ENCODE results near the gene PSMB8.

Gene PSMB8

DNA sequence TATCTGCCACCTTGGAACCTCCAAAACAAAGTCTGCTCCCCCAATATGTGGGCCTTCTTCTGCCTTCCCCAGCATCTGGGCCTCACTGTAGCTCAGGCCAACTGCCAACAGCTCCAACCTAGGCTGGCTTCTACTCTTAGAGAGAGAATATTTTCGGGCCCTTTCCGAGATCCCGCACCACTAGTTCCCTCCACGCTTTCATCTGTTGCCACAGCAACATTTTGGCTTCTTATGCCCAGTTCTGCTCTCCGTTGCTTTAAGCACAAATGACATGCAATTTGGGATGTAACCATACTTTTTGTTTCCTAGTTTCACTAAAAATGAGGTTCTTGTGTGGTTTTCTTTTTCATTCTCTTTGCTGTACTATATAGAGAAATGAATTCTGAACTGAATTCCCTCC, 43.8 kb upstream of the PSMB8 start:
- Histone ChIP-seq H2AFZ (ENCODE audit: low read depth) (no peak overlapping the region), H3K4me3 (IDR thresholded peaks at IDR 0.05; ENCODE audit: insufficient read depth, low read depth, low read length) (no peak overlapping the region), H3K36me3 (ENCODE audit: insufficient read depth) (no peaks in the 10 kb centered on the region), H3K4me1 (ENCODE audit: low read depth, poor library complexity, severe bottlenecking) (no peaks in the 10 kb centered on the region), H3K9ac (no peak overlapping the region), H3K27ac (no peak overlapping the region), H3K4me2 (no peak overlapping the region), H3K27me3 (ENCODE audit: insufficient read depth, low read depth) (no peaks in the 10 kb centered on the region), H4K20me1 (ENCODE audit: insufficient read depth) (no peaks in the 10 kb centered on the region), H3K79me2 (ENCODE audit: insufficient read depth, low read depth) (no peaks in the 10 kb centered on the region)
- TF ChIP-seq, protein P1, sequence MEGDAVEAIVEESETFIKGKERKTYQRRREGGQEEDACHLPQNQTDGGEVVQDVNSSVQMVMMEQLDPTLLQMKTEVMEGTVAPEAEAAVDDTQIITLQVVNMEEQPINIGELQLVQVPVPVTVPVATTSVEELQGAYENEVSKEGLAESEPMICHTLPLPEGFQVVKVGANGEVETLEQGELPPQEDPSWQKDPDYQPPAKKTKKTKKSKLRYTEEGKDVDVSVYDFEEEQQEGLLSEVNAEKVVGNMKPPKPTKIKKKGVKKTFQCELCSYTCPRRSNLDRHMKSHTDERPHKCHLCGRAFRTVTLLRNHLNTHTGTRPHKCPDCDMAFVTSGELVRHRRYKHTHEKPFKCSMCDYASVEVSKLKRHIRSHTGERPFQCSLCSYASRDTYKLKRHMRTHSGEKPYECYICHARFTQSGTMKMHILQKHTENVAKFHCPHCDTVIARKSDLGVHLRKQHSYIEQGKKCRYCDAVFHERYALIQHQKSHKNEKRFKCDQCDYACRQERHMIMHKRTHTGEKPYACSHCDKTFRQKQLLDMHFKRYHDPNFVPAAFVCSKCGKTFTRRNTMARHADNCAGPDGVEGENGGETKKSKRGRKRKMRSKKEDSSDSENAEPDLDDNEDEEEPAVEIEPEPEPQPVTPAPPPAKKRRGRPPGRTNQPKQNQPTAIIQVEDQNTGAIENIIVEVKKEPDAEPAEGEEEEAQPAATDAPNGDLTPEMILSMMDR (conservative IDR thresholded peaks at IDR 0.05; ENCODE audit: low read depth, low read length): no peak

DNA sequence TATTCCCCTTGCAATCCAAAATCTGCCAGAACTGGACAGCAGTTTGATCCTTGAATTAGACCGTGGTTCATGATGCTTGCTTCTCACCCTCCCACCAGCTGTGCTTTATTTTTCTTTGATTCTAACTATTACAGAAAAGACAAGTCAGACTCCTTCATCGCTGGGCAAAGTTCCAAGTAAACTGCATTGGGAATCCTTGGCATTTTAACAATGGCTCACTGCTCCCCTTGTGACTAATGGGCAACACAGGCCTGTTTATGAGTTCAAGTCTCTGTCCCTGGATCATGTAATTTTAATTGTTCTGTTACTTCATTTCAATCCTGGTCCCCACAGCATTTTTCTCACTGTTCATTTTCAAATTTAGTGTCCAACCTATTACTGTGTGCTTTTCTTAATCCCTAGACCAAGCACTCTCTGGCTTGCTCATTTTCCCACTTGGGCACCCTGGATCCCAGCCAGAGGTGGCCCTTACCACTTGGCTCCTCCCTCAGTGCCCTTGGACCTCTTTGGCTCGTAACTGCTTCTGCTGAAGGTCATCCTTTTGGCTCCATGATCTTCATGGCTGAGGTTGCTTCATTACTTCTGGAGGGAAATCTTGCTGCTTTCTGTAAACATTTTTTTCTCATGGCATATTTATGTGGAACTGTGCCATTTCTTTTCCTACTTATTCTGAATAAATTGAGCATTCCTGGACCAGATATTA, 43.0 kb upstream of the PSMB8 start:
- Histone ChIP-seq H3K79me2 (ENCODE audit: insufficient read depth, low read depth) (no peaks in the 10 kb centered on the region), H3K9ac (no peak overlapping the region), H3K4me2 (no peak overlapping the region), H2AFZ (ENCODE audit: low read depth) (no peak overlapping the region), H4K20me1 (ENCODE audit: insufficient read depth) (no peaks in the 10 kb centered on the region), H3K27me3 (ENCODE audit: insufficient read depth, low read depth) (no peaks in the 10 kb centered on the region), H3K36me3 (ENCODE audit: insufficient read depth) (no peaks in the 10 kb centered on the region), H3K4me3 (IDR thresholded peaks at IDR 0.05; ENCODE audit: insufficient read depth, low read depth, low read length) (no peak overlapping the region), H3K27ac (no peak overlapping the region), H3K4me1 (ENCODE audit: low read depth, poor library complexity, severe bottlenecking) (no peaks in the 10 kb centered on the region)
- TF ChIP-seq, protein P1 (conservative IDR thresholded peaks at IDR 0.05; ENCODE audit: low read depth, low read length): no peak

DNA sequence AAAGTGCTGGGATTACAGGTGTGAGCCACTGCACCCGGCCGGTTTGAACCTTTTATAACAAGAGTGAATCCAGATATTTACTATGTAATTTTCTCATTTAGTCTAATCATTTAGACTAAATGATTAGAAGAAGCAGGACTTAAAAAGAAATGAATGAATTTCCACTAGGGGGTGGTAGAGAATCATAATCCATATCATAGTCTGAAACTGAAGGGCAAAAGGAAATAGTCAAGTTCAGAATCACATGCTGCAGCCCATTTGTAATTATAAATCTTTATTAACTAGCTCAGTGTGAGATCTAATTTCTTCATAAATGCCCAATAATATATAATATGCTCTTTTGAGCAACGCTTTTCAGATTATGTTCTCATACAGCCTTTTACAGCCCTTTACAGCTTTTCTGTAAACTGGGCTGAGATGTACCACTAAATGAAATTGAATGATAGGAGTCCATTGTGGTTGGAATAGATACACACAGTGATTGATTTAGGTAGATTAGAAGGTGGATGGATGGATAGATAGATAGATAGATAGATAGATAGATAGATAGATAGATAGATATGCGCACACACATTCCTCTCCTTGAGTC, 41.9 kb upstream of the PSMB8 start:
- H2AFZ ChIP-seq (ENCODE audit: low read depth): no peak overlapping the region
- H4K20me1 ChIP-seq (ENCODE audit: insufficient read depth): no peaks in the 10 kb centered on the region
- no peak overlapping the region for H3K9ac ChIP-seq
- H3K36me3 ChIP-seq (ENCODE audit: insufficient read depth): no peaks in the 10 kb centered on the region
- H3K79me2 ChIP-seq (ENCODE audit: insufficient read depth, low read depth): no peaks in the 10 kb centered on the region
- TF ChIP-seq, protein P1 (conservative IDR thresholded peaks at IDR 0.05; ENCODE audit: low read depth, low read length): peak; percentile 72
- no peak overlapping the region for H3K27ac ChIP-seq
- no peak overlapping the region for H3K4me3 ChIP-seq (IDR thresholded peaks at IDR 0.05; ENCODE audit: insufficient read depth, low read depth, low read length)
- no peak overlapping the region for H3K4me2 ChIP-seq
- no peaks in the 10 kb centered on the region for H3K27me3 ChIP-seq (ENCODE audit: insufficient read depth, low read depth)
- no peaks in the 10 kb centered on the region for H3K4me1 ChIP-seq (ENCODE audit: low read depth, poor library complexity, severe bottlenecking)

DNA sequence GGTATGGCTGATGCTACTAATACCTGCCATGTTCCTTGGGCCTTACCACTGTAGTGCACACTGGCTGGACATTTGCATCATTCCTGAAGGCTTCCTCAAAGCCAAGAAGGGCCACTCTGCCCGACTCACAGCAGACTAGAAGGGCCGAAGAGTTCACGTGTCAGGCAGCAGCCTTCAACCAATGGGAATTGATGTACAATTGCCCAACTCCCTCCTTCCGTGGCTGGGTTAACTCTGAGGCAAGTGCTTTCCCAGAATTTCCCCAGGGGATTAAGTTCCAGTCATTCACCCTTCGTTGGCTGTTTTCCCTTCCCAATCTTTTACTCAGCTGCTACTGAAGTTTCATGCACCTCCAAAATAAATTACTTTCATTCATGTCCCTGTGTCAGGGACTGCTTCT, 39.9 kb upstream of the PSMB8 start:
- no peak overlapping the region for H3K4me3 ChIP-seq (IDR thresholded peaks at IDR 0.05; ENCODE audit: insufficient read depth, low read depth, low read length)
- H3K4me1 ChIP-seq (ENCODE audit: low read depth, poor library complexity, severe bottlenecking): no peaks in the 10 kb centered on the region
- TF ChIP-seq, protein P1 (conservative IDR thresholded peaks at IDR 0.05; ENCODE audit: low read depth, low read length): no peak
- H2AFZ ChIP-seq (ENCODE audit: low read depth): no peak overlapping the region
- H3K27ac ChIP-seq: no peak overlapping the region
- H3K79me2 ChIP-seq (ENCODE audit: insufficient read depth, low read depth): no peaks in the 10 kb centered on the region
- H4K20me1 ChIP-seq (ENCODE audit: insufficient read depth): no peaks in the 10 kb centered on the region
- no peaks in the 10 kb centered on the region for H3K27me3 ChIP-seq (ENCODE audit: insufficient read depth, low read depth)
- no peaks in the 10 kb centered on the region for H3K36me3 ChIP-seq (ENCODE audit: insufficient read depth)
- no peak overlapping the region for H3K4me2 ChIP-seq
- H3K9ac ChIP-seq: no peak overlapping the region

Measured in KMS-11 (cell line).